Stomach (tissue), 9 donors: ENCODE measurements around the gene NDC1. TPM values are rescaled to one million over a fixed set of nuclear protein-coding genes. Genes with fewer than 3 reads are reported as not detected.

Experiments used
- DNase-seq, 2 donors: peaks; one replicate each; pipeline versions ENCODE4 v3.0.0 to v3.0.0-alpha.2; 2013 to 2019
- H3K27ac ChIP-seq, 5 donors: fragments of 200-600 bp in 4 of 5; sonication (generic) in 4 of 5; one replicate each; pipeline ENCODE4 v1.5.1; 2013 to 2019; ENCODE audit warnings: mild to moderate bottlenecking in 1 of 5, moderate library complexity in 1 of 5
- H3K27me3 ChIP-seq, 3 donors: fragments of 200-600 bp; sonication (generic); one replicate each; pipeline ENCODE4 v1.5.1; 2017 to 2019; ENCODE audit warnings: mixed run types in 1 of 3
- H3K36me3 ChIP-seq, 4 donors: fragments of 200-600 bp; sonication (generic); 1 replicate in 3 of 4; 2 replicates in 1 of 4; pipeline ENCODE4 v1.5.1; 2016 to 2019
- H3K4me1 ChIP-seq, 4 donors: fragments of 200-600 bp; sonication (generic); one replicate each; pipeline ENCODE4 v1.5.1; 2016 to 2019
- H3K4me3 ChIP-seq, 4 donors: fragments of 200-600 bp; sonication (generic) in 3 of 4; one replicate each; pipeline ENCODE4 v1.5.1; 2016 to 2019; ENCODE audit warnings: mild to moderate bottlenecking in 1 of 4
- H3K9me3 ChIP-seq, 4 donors: fragments of 200-600 bp; sonication (generic); one replicate each; pipeline ENCODE4 v1.5.1; 2016 to 2019
- EP300 ChIP-seq: sonication (generic); formaldehyde crosslinking; IDR thresholded peaks from one replicate; pipeline ENCODE4 v1.6.1; 2017; ENCODE audit warnings: antibody characterized with exemption
- POLR2A ChIP-seq, 4 donors: fragments of 450-650 bp; IDR thresholded peaks; one replicate each; pipeline ENCODE4 v1.6.1; 2016; ENCODE audit warnings: antibody characterized with exemption in 4 of 4, control low read depth in 2 of 4, mild to moderate bottlenecking in 1 of 4, moderate library complexity in 1 of 4
- POLR2AphosphoS5 ChIP-seq, 3 donors: sonication (generic); formaldehyde crosslinking; IDR thresholded peaks; one replicate each; pipeline ENCODE4 v1.6.1; 2016; ENCODE audit warnings: antibody characterized with exemption in 3 of 3
- WGBS, 5 donors: extraction: QIAGEN DNeasy Blood & Tissue Kit in 3 of 5; methylation state at CpG; one replicate each; pipeline versions ENCODE4 v1.1.5 to v1.1.7; 2013 to 2018; 5-methylcytosine and 5-hydroxymethylcytosine counted together
- intact Hi-C: fragments of 100-400 bp; cut with DNase I; formaldehyde crosslinking; loops from one replicate; pipeline ENCODE4 v1.15.1; 2023; ENCODE audit warnings: low total_unique reads
- polyA plus RNA-seq, 3 donors: library from polyadenylated mRNA; stranded (reverse); fragments of 200-250 nt; gene quantifications; one replicate each; pipeline ENCODE4 v1.2.3, GENCODE V29; 2013
- total RNA-seq, 5 donors: library from RNA; depleted of rRNA; stranded (reverse); fragments of >200 nt; gene quantifications; one replicate each; pipeline versions ENCODE4 v1.1.0 to v1.2.3, GENCODE V29; 2014 to 2016
- TF ChIP-seq, protein P1 (sequence below), 7 experiments: fragments of 450-650 bp in 4 of 7; fragments of 200-600 bp in 3 of 7; sonication (generic) in 3 of 7; IDR thresholded peaks; one replicate each; pipeline ENCODE4 v1.5.1; 2016 to 2019; ENCODE audit warnings: antibody characterized with exemption in 7 of 7, control low read depth in 2 of 7, mild to moderate bottlenecking in 1 of 7
- donor health status: healthy with polysubstance abuse.
- donor health status: Bipolar disorder and iron deficiency.
- donor health status: healthy.

NDC1 gene
- total and polyA plus RNA-seq, 8 donors: 2.6 to 46.9 (median 7.7) TPM

DNA sequence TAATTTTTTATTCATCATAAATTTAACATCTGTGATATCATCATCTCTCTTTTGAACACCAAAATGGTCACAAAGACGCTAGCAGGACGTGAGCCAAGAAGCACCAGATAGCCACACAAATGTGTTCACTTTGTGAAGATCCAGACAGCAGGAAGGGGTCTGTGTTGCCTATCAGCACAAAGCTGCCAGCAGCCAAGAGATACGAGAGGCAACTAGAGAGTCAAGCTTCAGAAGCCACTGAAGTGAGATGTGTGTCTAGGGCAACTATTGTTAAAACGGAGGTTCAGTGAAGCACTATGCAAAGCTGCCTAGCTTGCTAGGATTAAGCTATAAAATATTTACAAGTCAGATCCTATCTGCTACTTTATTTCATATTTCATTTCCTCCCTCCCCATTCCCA, 45.3 kb downstream of the NDC1 start:
- TF ChIP-seq POLR2A (IDR thresholded peaks at IDR 0.05) (no peak), POLR2AphosphoS5 (IDR thresholded peaks at IDR 0.05) (no peak), EP300 (no peak)
- TF ChIP-seq, protein P1, sequence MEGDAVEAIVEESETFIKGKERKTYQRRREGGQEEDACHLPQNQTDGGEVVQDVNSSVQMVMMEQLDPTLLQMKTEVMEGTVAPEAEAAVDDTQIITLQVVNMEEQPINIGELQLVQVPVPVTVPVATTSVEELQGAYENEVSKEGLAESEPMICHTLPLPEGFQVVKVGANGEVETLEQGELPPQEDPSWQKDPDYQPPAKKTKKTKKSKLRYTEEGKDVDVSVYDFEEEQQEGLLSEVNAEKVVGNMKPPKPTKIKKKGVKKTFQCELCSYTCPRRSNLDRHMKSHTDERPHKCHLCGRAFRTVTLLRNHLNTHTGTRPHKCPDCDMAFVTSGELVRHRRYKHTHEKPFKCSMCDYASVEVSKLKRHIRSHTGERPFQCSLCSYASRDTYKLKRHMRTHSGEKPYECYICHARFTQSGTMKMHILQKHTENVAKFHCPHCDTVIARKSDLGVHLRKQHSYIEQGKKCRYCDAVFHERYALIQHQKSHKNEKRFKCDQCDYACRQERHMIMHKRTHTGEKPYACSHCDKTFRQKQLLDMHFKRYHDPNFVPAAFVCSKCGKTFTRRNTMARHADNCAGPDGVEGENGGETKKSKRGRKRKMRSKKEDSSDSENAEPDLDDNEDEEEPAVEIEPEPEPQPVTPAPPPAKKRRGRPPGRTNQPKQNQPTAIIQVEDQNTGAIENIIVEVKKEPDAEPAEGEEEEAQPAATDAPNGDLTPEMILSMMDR (IDR thresholded peaks at IDR 0.05): no peak
- Histone ChIP-seq H3K4me1 (no peaks in the 10 kb centered on the region), H3K4me3 (no peak overlapping the region), H3K27ac (no peak overlapping the region), H3K27me3 (no peaks in the 10 kb centered on the region), H3K9me3 (no peaks in the 10 kb centered on the region), H3K36me3 (peaks cover 2 to 71% (median 69%) of the 10 kb centered on the region in 4 donors)
- no peak for DNase-seq
- 86 to 93% (median 92%) methylated on average over 4 of the region's 4 CpGs for WGBS, 5 donors
- intact Hi-C loops: no loop called here

DNA sequence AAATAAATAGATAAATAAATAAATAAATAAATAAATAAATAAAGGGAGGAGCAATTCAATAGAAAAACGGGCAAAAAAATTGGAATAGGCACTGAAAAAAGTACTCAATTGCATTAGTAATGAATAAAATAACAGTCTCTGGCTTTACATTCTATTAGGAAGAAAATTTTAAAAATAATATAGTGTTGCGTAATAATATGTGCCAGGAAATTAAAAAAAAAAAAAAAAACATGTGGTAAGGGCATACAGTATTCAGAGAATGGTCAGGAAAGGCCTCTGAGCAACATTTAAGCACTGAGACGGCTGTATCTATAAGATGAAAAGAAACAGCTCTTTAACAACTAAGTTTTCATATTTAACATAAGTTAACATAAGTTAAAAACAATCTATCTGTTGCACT, 50.4 kb downstream of the NDC1 start:
- peaks cover 11 to 89% (median 80%) of the 10 kb centered on the region in 4 donors for H3K36me3 ChIP-seq
- no peak overlapping the region for H3K4me3 ChIP-seq
- intact Hi-C loops: no loop called here
- 93 to 96% (median 96%) methylated on average over 3 of the region's 3 CpGs for WGBS, 5 donors
- H3K9me3 ChIP-seq: no peaks in the 10 kb centered on the region
- H3K27ac ChIP-seq: no peak overlapping the region
- TF ChIP-seq, protein P1 (IDR thresholded peaks at IDR 0.05): no peak
- no peak for TF ChIP-seq POLR2AphosphoS5 (IDR thresholded peaks at IDR 0.05)
- no peak for TF ChIP-seq EP300
- TF ChIP-seq POLR2A (IDR thresholded peaks at IDR 0.05): no peak
- H3K27me3 ChIP-seq: no peaks in the 10 kb centered on the region
- H3K4me1 ChIP-seq: no peaks in the 10 kb centered on the region
- DNase-seq: no peak

DNA sequence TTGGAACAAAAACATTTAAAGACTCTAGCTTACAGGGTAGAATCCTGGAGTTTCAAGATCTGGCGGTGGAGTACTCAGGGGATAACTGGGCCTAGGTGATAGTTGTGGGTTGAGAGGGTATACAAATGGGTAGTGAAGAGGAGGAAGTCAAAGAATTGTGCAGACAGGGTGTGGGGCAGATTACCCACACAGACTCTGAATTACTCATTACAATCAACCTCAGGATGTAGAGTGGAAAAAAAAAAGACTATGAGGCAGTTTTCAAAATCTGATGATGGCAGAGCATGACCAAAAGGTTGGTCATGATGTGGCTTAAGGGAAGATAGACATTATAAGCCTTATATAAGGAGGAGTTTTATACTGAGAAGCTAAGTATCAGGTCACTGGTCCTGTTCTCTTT, 55.0 kb downstream of the NDC1 start:
- Histone ChIP-seq H3K36me3 (peaks cover 9 to 74% (median 60%) of the 10 kb centered on the region in 4 donors), H3K27me3 (no peaks in the 10 kb centered on the region), H3K4me1 (no peaks in the 10 kb centered on the region), H3K27ac (no peak overlapping the region), H3K4me3 (no peak overlapping the region), H3K9me3 (no peaks in the 10 kb centered on the region)
- no peak for DNase-seq
- intact Hi-C loops: no loop called here
- TF ChIP-seq POLR2A (IDR thresholded peaks at IDR 0.05): no peak
- no peak for TF ChIP-seq EP300
- TF ChIP-seq, protein P1 (IDR thresholded peaks at IDR 0.05): no peak
- TF ChIP-seq POLR2AphosphoS5 (IDR thresholded peaks at IDR 0.05): no peak
- WGBS, 5 donors: 77 to 100% (median 85%) methylated on average over 1 of the region's 1 CpG

DNA sequence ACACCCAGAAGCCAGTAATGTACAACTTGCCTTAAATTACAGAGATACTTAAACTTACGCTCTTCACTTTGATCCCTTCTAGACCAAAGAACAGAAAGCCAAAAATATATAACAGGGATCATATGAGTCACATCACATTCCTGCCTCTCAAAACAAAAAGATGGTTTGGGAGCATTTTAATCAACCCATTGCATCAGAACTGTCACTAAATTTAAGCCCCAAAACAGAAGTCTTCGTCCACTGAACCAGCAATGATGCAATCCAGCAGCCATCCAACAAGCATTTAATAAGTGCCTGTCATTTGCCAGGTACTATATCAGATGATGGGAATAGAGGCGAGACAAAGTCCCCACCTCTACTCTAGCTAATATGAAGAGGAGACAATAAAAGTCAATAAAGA, 56.4 kb downstream of the NDC1 start:
- DNase-seq: no peak
- TF ChIP-seq POLR2AphosphoS5 (IDR thresholded peaks at IDR 0.05) (no peak), POLR2A (IDR thresholded peaks at IDR 0.05) (no peak), EP300 (no peak)
- TF ChIP-seq, protein P1 (IDR thresholded peaks at IDR 0.05): no peak
- no peaks in the 10 kb centered on the region for H3K27me3 ChIP-seq
- no peaks in the 10 kb centered on the region for H3K9me3 ChIP-seq
- no peaks in the 10 kb centered on the region for H3K4me1 ChIP-seq
- WGBS, 5 donors: 90 to 99% (median 95%) methylated on average over 3 of the region's 3 CpGs
- intact Hi-C loops: no loop called here
- peaks cover 7 to 75% (median 52%) of the 10 kb centered on the region in 4 donors for H3K36me3 ChIP-seq
- H3K4me3 ChIP-seq: no peak overlapping the region
- no peak overlapping the region for H3K27ac ChIP-seq
